HepG2 (cell line): ENCODE data around the gene ST3GAL2. TPM values are rescaled to one million over a fixed set of nuclear protein-coding genes. Genes with fewer than 3 reads are reported as not detected.

Experiments
- ATRX ChIP-seq: sonication (generic); formaldehyde crosslinking; IDR thresholded peaks from 2 replicates; pipeline ENCODE4 v1.4.0; 2020; ENCODE audit warnings: missing genetic modification reagents, borderline replicate concordance
- FLYWCH1 ChIP-seq: sonication (generic); formaldehyde crosslinking; IDR thresholded peaks from 2 replicates; pipeline ENCODE4 v1.8.1; 2023; ENCODE audit warnings: mild to moderate bottlenecking, missing genetic modification reagents
- MTERF4 ChIP-seq: sonication (generic); formaldehyde crosslinking; IDR thresholded peaks from 2 replicates; pipeline ENCODE4 v1.8.0; 2023; ENCODE audit warnings: mild to moderate bottlenecking, missing genetic modification reagents
- NCOA5 ChIP-seq: sonication (generic); formaldehyde crosslinking; IDR thresholded peaks from 2 replicates; pipeline ENCODE4 v1.4.0; 2020; ENCODE audit warnings: missing genetic modification reagents
- PPARG ChIP-seq: conservative IDR thresholded peaks from 2 replicates; pipeline ENCODE4 v1.6.1; 2016; ENCODE audit warnings: missing biosample characterization, missing genetic modification reagents
- RORA ChIP-seq: sonication (generic); formaldehyde crosslinking; IDR thresholded peaks from 2 replicates; pipeline ENCODE4 v1.5.0; 2020; ENCODE audit warnings: mild to moderate bottlenecking, missing genetic modification reagents, moderate library complexity
- SP4 ChIP-seq: sonication (generic); formaldehyde crosslinking; IDR thresholded peaks from 2 replicates; pipeline ENCODE4 v1.8.1; 2023; ENCODE audit warnings: mild to moderate bottlenecking, missing genetic modification reagents
- THYN1 ChIP-seq: sonication (generic); formaldehyde crosslinking; IDR thresholded peaks from 2 replicates; pipeline ENCODE4 v1.8.1; 2023; ENCODE audit warnings: low read depth, mild to moderate bottlenecking, moderate library complexity, missing genetic modification reagents, borderline replicate concordance
- ZBTB40 ChIP-seq, 2 experiments: fragments of 450-650 bp in 1 of 2; sonication (generic) in 1 of 2; formaldehyde crosslinking in 1 of 2; IDR thresholded peaks; 2 replicates each; pipeline versions ENCODE4 v1.6.1 to v1.8.0; 2016 to 2022; ENCODE audit warnings: antibody characterized with exemption in 1 of 2, mild to moderate bottlenecking in 1 of 2, missing genetic modification reagents in 1 of 2
- ZFP90 ChIP-seq: sonication (generic); formaldehyde crosslinking; IDR thresholded peaks from 2 replicates; pipeline ENCODE4 v1.8.0; 2022; ENCODE audit warnings: missing genetic modification reagents, mild to moderate bottlenecking, inconsistent platforms, borderline replicate concordance
- ZNF232 ChIP-seq: sonication (generic); formaldehyde crosslinking; IDR thresholded peaks from 2 replicates; pipeline ENCODE4 v1.4.0; 2020; ENCODE audit warnings: missing genetic modification reagents, borderline replicate concordance
- ZNF577 ChIP-seq: sonication (generic); formaldehyde crosslinking; IDR thresholded peaks from 2 replicates; pipeline ENCODE4 v1.4.0; 2020; ENCODE audit warnings: mild to moderate bottlenecking, low read depth, missing genetic modification reagents, borderline replicate concordance
- ZNF639 ChIP-seq: conservative IDR thresholded peaks from 2 replicates; pipeline ENCODE4 v1.6.1; 2018; ENCODE audit warnings: missing genetic modification reagents
- ZNF776 ChIP-seq: sonication (generic); formaldehyde crosslinking; IDR thresholded peaks from 2 replicates; pipeline ENCODE4 v1.4.0; 2020; ENCODE audit warnings: mild to moderate bottlenecking, missing genetic modification reagents
- polyA plus RNA-seq, 8 experiments: library from polyadenylated mRNA; depleted of rRNA in 3 of 8; stranded (reverse) in 7 of 8; unstranded in 1 of 8; fragments of >200 nt; fragmentation: Illumina TruSeq in 4 of 8; extraction: Trizol in 4 of 8; gene quantifications; 2 replicates each; pipeline versions ENCODE4 v1.2.1 to v1.2.3, GENCODE V29; 2011 to 2016; ENCODE audit warnings: low read depth in 4 of 8, missing spikeins in 1 of 8, mixed read lengths in 1 of 8; ENCODE audit not compliant: insufficient read depth in 1 of 8
- total RNA-seq, 5 experiments: library from RNA; depleted of rRNA; stranded (reverse); fragments of >200 nt; fragmentation: Illumina TruSeq; extraction: Trizol; gene quantifications; 2 replicates each; pipeline ENCODE4 v1.2.3, GENCODE V29; 2016; ENCODE audit warnings: low read depth in 1 of 5

Gene ST3GAL2
- total and polyA plus RNA-seq, 2 of the 13 experiments (the other 11 are each of a cell fraction or from before 2014, with no cell fraction given) = 16.3 to 24.9 TPM

- TF ChIP-seq FLYWCH1 (CRISPR knock-in tag) (no peak; the same call in 1 of the 2 replicates), ZNF232 (peak; percentile 61; the same call in 1 of the 2 replicates), NCOA5 (CRISPR knock-in tag) (no peak), SP4 (CRISPR knock-in tag) (peak; percentile 83), ZFP90 (CRISPR knock-in tag) (no peak; the same call in none of the 2 replicates), PPARG (CRISPR knock-in tag) (peak; percentile 98), ZNF577 (CRISPR knock-in tag) (no peak), ZNF639 (no peak), THYN1 (CRISPR knock-in tag) (no peak; the same call in 1 of the 2 replicates), ZNF776 (CRISPR knock-in tag) (peak; percentile 54; the same call in 1 of the 2 replicates), RORA (CRISPR knock-in tag) (no peak), MTERF4 (CRISPR knock-in tag) (0 out of 2 replicates have a peak, but pooled peaks have one; percentile 62), ZBTB40 (IDR thresholded peaks at IDR 0.05) (no peak), ZBTB40 (CRISPR knock-in tag; IDR thresholded peaks at IDR 0.05) (no peak; the same call in none of the 2 replicates), ATRX (CRISPR knock-in tag) (no peak)
Measured at GRCh38 chr16:70428178-70428998, 10.5 kb downstream of the ST3GAL2 start (continued).
